AG10803 (cell line): ENCODE measurements around the gene PLXND1.

Source experiments
- DNase-seq: peaks from one replicate; pipeline ENCODE4 v3.0.0; 2010; ENCODE audit warnings: low read depth
- H3K4me3 ChIP-seq: 2 replicates; pipeline ENCODE4 v1.5.1; 2011; ENCODE audit warnings: mild to moderate bottlenecking, low read length, control low read depth
- CTCF ChIP-seq: conservative IDR thresholded peaks from 2 replicates; pipeline ENCODE4 v1.5.1; 2011; ENCODE audit warnings: mild to moderate bottlenecking, low read length, control low read depth, inconsistent platforms

The PLXND1 gene

GRCh38 chr3:129506231-129506742 lies 100.2 kb downstream of the PLXND1 start:
- no peak overlapping the region for H3K4me3 ChIP-seq
- DNase-seq = no peak

GRCh38 chr3:129505341-129505740 lies 101.1 kb downstream of the PLXND1 start:
- DNase-seq = no peak
- no peak for TF ChIP-seq CTCF
- H3K4me3 ChIP-seq = no peak overlapping the region

More at GRCh38 chr3:129506231-129506742, 100.2 kb downstream of the PLXND1 start:
- TF ChIP-seq CTCF = no peak
